Right renal pelvis (tissue), 4 donors: ENCODE results near the gene QPRT. TPM values are rescaled to one million over a fixed set of nuclear protein-coding genes. Genes with fewer than 3 reads are reported as not detected.
A peak's percentile ranks its signal among the peaks of the same experiment; 100 is the strongest.
"Not testable (repeated sequence)": the region's sequence is repeated elsewhere in the genome, so short reads cannot be mapped to it uniquely, and the experiment has no call there.

Experiments
- DNase-seq, 4 donors: peaks; one replicate each; pipeline ENCODE4 v3.0.0-alpha.2; 2013; ENCODE audit warnings: low read depth in 4 of 4, low spot score in 3 of 4, missing footprints in 1 of 4
- polyA plus RNA-seq, 4 donors: library from polyadenylated mRNA; unstranded; fragments of 120-200 nt; gene quantifications; one replicate each; pipeline ENCODE4 v1.2.1, GENCODE V29; 2013; ENCODE audit not compliant: insufficient read length in 4 of 4

Gene QPRT
- 100 to 1,000 TPM; 141 to 195 (median 149) TPM for polyA plus RNA-seq

- DNase-seq: peak; percentile 63 to 75 (median 68)
These were observed at the start of gene QPRT for GRCh38 chr16:29678691-29679267. QPRT (plus strand) TSS chr16:29679180; CDS start chr16:29679198, 18 bp downstream.

DNA sequence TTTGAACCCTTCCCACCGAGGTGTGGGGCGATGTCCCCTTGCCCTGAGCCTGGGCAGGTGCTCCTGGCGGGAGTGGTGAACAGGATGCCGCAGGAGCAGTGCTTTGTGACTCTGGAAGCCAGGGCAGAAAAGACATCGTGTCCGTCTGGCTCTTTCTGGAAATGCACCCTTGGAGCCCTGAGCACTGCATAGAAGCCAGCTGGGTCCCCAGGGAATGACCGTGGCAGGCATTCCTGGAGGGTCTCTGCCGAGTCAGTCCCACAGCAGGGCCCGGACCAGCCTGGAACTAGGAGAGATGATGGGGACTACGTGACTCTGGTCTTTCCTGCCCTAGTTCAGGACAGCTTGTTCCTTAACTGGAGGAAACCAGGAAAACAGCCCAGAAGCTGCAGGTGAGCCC lies 49.7 kb upstream of the QPRT start:
- not testable (repeated sequence) for DNase-seq

DNA sequence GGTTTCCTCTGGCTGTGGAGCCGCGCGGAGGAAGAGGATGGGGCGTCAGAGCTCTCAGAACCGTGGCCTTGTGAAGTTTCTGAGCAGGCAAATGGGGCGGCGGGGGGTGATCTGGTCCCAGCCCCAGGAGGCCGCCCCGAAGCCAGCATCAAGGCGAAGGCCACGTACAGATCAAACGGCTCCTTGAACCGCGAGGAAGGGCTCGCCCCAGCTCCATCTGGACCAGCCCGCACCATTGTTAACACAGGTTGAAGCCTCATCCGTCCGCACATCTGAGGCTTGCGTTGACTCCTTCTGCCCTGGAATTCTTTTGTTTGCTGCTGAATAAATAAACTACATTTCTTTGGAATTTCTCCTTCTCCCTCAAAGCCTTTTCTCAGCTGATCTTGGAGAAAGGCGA lies 47.3 kb upstream of the QPRT start:
- not testable (repeated sequence) for DNase-seq

DNA sequence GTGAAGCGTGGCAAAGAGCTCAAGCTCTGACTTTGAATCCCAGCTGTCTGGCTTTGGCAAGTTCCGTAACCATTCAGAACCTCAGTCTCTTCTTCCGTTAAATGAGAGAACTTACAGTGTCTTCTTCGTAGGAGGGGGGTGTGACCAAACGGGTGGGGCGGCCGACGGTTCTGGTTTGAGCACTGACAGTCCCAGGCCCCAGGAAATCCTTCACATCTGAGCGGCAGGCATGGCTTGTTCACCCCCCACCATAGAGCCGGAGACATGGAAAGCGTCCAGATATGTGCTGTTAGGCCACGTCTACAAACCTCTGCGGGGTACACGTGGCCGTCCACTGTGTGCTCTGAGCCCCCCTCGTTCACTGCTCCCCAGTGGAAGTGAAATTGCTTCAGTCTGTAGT lies 43.1 kb upstream of the QPRT start:
- DNase-seq: not testable (repeated sequence)

DNA sequence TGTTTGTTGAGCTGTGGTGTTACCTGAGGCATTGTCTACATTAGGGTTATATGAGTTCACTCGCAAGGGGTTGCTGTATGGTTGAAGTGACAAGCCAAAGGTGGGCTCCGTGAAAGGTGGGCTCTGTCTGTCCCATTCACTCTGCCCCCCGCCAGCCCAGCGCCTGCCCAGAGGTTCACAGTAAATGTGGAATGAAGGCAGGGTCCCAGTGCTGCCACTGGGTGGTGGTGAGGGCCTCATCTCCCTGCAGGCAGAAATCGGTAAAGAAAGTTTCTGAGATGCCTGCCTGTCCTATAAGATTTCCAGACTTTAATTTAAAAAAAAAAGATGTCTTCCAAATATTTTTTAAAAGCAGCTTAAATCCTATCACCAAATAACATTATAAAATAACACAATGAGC lies 42.6 kb upstream of the QPRT start:
- not testable (repeated sequence) for DNase-seq

GRCh38 chr16:29638751-29639150 lies 40.2 kb upstream of the QPRT start:
- DNase-seq: not testable (repeated sequence)

DNA sequence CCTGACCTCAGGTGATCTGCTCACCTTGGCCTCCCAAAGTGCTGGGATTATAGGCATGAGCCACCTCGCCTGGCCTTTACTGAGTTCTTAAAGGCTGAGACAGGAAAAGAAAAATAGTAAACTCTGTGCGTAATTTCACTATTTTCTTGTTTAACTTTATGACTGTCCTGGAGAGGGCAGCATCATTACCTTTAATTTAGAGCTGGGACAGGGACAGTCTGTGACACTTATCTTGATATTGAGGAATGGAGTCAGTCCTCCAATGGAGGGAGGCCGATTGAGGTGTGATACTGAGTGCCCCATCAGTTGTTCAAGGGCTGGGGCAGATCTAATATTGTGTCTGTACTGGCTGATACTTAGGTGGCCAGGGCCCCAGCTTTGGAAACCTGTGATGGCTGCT lies 37.4 kb upstream of the QPRT start:
- DNase-seq: no peak

DNA sequence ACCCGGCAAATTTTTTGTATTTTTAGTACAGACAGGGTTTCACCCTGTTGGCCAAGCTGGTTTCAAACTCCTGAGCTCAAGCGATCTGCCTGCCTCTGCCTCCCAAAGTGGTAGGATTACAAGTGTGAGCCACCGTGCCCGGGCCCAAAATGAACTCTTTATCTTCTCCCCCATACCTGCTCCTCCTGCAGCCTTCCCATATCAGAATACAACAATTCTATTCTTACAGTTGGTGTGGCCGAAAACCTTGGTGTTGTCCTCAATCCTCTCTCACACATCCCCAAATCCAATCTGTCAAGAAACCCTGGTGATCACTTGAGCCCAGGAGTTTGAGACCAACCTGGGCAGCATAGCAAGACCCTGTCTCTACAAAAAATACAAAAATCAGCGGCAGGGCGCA lies 35.4 kb upstream of the QPRT start:
- DNase-seq: no peak

DNA sequence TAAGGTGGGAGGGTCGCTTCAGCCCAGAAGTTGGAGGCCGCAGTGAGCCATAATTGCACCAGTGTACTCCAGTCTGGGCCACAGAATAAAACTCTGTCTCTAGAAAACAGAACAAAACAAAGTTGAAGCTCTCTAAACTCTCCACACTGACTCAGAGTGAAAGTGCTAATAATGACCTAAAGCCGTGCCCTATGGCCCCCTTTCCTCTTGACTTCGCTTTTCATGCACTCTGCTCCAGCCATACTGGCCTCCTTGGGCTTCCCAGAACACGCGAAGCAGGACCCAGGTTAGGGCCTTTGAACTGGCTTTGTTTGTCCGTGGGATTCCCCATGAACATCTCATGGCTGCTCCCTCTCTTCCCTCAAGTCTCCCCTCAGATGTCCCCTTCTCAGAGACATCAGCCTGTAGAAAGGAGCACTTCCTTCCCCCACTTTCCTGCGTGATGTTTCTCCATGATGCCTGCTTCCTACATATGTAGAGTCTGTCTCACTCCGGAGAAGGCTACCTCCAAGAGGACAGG lies 34.6 kb upstream of the QPRT start:
- no peak for DNase-seq

- no peak for DNase-seq
These were observed 33.8 kb upstream of the QPRT start for GRCh38 chr16:29644973-29645693.

DNA sequence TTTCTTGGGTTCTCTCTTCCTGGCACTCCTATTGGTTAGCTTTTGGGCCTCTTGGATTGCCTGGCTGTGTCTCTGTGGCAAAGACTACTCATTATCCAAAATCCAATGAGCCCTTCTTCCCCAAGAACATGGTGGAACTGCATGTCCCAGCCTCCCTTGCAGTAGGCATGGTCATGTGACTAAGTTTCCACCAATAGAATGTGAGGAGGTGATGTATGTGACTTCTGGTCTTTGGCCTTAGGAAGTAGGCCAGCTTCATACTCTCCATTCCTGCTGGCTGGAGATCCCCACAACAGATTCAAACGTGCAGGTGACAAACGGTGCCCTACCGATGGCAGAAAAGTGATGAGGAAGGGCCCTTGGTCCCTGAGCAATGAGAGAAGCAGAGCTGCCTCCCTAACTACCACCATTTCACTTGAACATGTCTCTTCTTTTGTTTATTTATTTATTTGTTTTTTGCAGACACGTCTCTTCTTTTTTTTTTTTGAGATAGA lies 33.2 kb upstream of the QPRT start:
- no peak for DNase-seq

- no peak for DNase-seq
These were observed 32.0 kb upstream of the QPRT start for GRCh38 chr16:29646947-29647346.

- no peak for DNase-seq
These were observed 29.1 kb upstream of the QPRT start for GRCh38 chr16:29649588-29650494.

DNA sequence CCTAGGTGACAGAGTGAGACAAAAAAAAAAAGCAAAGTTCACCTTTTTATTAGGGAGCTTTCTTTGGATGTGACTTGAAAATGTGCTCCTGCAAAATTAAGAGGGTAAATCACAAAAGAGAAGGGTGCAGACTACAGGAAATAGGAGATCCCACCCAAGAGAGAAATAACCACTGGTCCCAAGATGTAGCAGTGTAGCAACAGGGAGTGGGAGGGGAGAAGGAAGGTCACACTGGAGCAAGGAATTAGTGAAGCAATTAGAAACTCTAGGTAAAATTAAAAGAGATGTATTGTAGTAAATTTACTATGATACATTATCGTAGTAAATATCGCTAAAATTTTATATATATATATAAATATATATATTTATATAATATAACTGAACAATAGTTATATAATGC lies 28.2 kb upstream of the QPRT start:
- no peak for DNase-seq

- DNase-seq: no peak
These were observed 27.1 kb upstream of the QPRT start for GRCh38 chr16:29651774-29652349.

- no peak for DNase-seq
These were observed 25.5 kb upstream of the QPRT start for GRCh38 chr16:29653471-29653870.

DNA sequence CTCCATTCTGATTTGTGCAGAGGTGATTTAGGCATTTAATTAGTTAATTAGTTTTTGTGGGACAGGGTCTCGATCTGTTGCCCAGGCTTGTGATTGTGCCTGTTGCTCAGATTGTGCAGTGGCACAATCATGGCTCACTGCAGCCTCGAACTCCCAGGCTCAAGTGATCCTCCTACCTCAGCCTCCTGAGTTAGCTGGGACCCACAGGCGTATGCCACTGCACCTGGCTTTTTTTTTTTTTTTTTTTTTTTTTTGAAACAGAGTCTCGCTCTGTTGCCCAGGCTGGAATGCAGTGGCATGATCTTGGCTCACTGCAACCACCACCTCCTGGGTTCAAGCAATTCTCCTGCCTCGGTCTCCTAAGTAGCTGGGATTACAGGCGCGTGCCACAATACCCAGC lies 25.1 kb upstream of the QPRT start:
- not testable (repeated sequence) for DNase-seq

DNA sequence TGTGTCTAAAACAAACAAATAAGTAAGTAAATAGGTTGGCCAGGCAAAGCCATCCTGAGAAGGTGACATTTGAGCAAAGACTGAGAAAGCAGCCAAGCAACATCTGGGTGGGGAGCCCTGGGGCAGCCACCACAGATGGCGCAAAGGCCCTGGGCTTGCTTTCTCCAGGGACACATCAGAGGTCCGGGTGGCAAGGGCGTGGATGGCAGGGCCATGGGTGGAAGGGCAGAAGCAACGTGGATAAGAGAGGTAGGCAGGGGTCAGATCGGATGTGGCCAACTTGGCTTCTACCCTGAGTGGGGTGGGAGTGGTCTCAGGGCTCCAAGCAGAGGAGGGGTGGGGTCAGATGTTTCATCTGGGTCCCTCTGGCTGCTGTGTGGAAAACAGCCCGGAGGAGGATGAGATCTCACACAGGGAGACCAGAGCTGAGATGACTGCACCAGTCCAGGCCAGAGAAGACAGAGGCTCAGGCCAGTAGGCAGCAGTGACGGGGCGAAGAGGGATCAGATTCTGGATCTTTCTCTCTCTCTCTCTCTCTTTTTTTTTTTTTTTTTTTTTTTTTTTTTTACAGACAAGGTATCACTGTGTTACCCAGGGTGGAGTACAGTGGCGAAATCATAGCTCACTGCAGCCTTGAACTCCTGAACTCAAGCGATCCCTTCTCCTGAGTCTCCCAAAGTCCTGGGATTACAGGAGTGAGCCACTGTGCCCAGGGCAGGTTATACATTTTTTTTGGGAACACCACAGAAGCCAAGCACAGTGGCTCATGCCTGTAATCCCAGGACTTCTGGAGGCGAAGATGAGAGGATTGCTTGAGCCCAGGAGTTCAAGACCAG lies 22.1 kb upstream of the QPRT start:
- no peak for DNase-seq

DNA sequence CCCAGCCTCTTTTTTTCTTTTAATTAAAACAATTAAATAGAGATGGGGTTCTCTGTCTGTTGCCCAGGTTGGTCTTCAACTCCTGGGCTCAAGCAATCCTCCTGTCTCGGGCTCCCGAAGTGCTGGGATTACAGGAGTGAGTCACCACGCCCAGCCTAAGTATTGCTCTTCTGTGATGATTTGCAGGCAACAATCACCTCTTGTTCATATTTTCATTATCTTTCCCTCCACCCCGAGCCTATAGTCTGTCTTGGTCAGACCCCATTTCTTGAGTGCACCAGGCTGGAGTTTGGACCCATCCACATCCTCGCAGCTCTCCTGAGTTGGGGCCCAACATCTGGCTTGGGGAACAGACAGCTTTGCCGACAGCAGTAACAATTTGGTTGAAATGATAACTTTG lies 20.3 kb upstream of the QPRT start:
- no peak for DNase-seq
